CD14-positive monocyte (primary cell): ENCODE data around the gene PLCB1. TPM values are rescaled to one million over a fixed set of nuclear protein-coding genes. Genes with fewer than 3 reads are reported as not detected.

ENCODE experiments used
- DNase-seq, 3 donors: peaks; one replicate each; pipeline ENCODE4 v3.0.0-alpha.2; 2011 to 2022
- H2AFZ ChIP-seq: 2 replicates; pipeline ENCODE4 v1.6.0; 2012; ENCODE audit warnings: mild to moderate bottlenecking, low read depth, low read length, inconsistent platforms; ENCODE audit not compliant: insufficient read depth, poor library complexity, severe bottlenecking
- H3K27ac ChIP-seq, 2 donors: 1 replicate in 1 of 2; 2 replicates in 1 of 2; pipeline ENCODE4 v1.5.1; 2012 to 2013; ENCODE audit warnings: low read length in 2 of 2, control low read depth in 1 of 2, inconsistent platforms in 1 of 2, low read depth in 1 of 2, mild to moderate bottlenecking in 1 of 2
- H3K27me3 ChIP-seq, 2 donors: one replicate each; pipeline versions ENCODE4 v1.6.0 to v1.6.1; 2011 to 2013; ENCODE audit warnings: low read length in 2 of 2; ENCODE audit not compliant: control insufficient read depth in 2 of 2, insufficient read depth in 2 of 2
- H3K36me3 ChIP-seq, 2 donors: replicated peaks in 1 of 2; 1 replicate in 1 of 2; 2 replicates in 1 of 2; pipeline versions ENCODE4 v1.5.1 to v1.6.1; 2012 to 2013; ENCODE audit warnings: low read length in 2 of 2, control low read depth in 1 of 2, inconsistent platforms in 1 of 2, mild to moderate bottlenecking in 1 of 2; ENCODE audit not compliant: insufficient read depth in 2 of 2, control insufficient read depth in 1 of 2
- H3K4me1 ChIP-seq, 2 donors: 1 replicate in 1 of 2; 2 replicates in 1 of 2; pipeline versions ENCODE4 v1.5.1 to v1.6.1; 2012 to 2013; ENCODE audit warnings: low read length in 2 of 2, control low read depth in 1 of 2, inconsistent platforms in 1 of 2, mild to moderate bottlenecking in 1 of 2, moderate library complexity in 1 of 2; ENCODE audit not compliant: insufficient read depth in 2 of 2, control insufficient read depth in 1 of 2
- H3K4me2 ChIP-seq: replicated peaks from 2 replicates; pipeline ENCODE3; 2012; ENCODE audit warnings: low read length, moderate library complexity, mild to moderate bottlenecking; ENCODE audit not compliant: poor library complexity, severe bottlenecking; ENCODE audit errors: extremely low read depth
- H3K4me3 ChIP-seq, 3 experiments: fragments of 200-600 bp in 1 of 3; sonication (generic) in 1 of 3; replicated peaks in 1 of 3; 1 replicate in 2 of 3; 2 replicates in 1 of 3; pipeline ENCODE4 v1.5.1; 2011 to 2013; ENCODE audit warnings: low read length in 3 of 3, mild to moderate bottlenecking in 3 of 3, control low read depth in 2 of 3, low read depth in 2 of 3, inconsistent platforms in 1 of 3, moderate library complexity in 1 of 3
- H3K79me2 ChIP-seq: 2 replicates; pipeline ENCODE4 v1.6.0; 2012; ENCODE audit warnings: mild to moderate bottlenecking, control low read depth, inconsistent platforms, low read length, moderate library complexity; ENCODE audit not compliant: insufficient read depth
- H3K9ac ChIP-seq: 2 replicates; pipeline ENCODE4 v1.6.0; 2017; ENCODE audit warnings: low read length, mild to moderate bottlenecking; ENCODE audit not compliant: insufficient read depth, poor library complexity, severe bottlenecking
- H3K9me3 ChIP-seq, 2 donors: replicated peaks in 1 of 2; 1 replicate in 1 of 2; 2 replicates in 1 of 2; pipeline versions ENCODE4 v1.5.1 to v1.6.1; 2012 to 2013; ENCODE audit warnings: low read length in 2 of 2, control low read depth in 1 of 2; ENCODE audit not compliant: control insufficient read depth in 1 of 2, insufficient read depth in 1 of 2
- H4K20me1 ChIP-seq: 2 replicates; pipeline ENCODE4 v1.6.0; 2012; ENCODE audit warnings: mild to moderate bottlenecking, low read length, control low read depth, moderate library complexity; ENCODE audit not compliant: insufficient read depth
- H3K27ac Mint-ChIP-seq, 7 donors: one replicate each; pipeline ENCODE4 v1.8.0; 2020; ENCODE audit warnings: mild to moderate bottlenecking in 7 of 7, mixed read lengths in 7 of 7, moderate library complexity in 6 of 7, inconsistent platforms in 2 of 7
- H3K27me3 Mint-ChIP-seq, 3 donors: one replicate each; pipeline ENCODE4 v1.8.0; 2021 to 2022; ENCODE audit warnings: low read depth in 3 of 3, mild to moderate bottlenecking in 3 of 3, mixed read lengths in 3 of 3, moderate library complexity in 3 of 3, inconsistent platforms in 1 of 3
- H3K36me3 Mint-ChIP-seq, 2 donors: one replicate each; pipeline ENCODE4 v1.8.0; 2020; ENCODE audit warnings: mixed read lengths in 2 of 2, inconsistent platforms in 1 of 2, mild to moderate bottlenecking in 1 of 2
- H3K4me1 Mint-ChIP-seq: one replicate; pipeline ENCODE4 v1.8.0; 2020; ENCODE audit warnings: mild to moderate bottlenecking, mixed read lengths
- H3K4me3 Mint-ChIP-seq, 2 donors: one replicate each; pipeline ENCODE4 v1.8.0; 2020; ENCODE audit warnings: mild to moderate bottlenecking in 2 of 2, mixed read lengths in 2 of 2, moderate library complexity in 1 of 2
- H3K9me3 Mint-ChIP-seq, 7 donors: one replicate each; pipeline ENCODE4 v1.8.0; 2020 to 2022; ENCODE audit warnings: mixed read lengths in 7 of 7, mild to moderate bottlenecking in 6 of 7, moderate library complexity in 6 of 7, inconsistent platforms in 2 of 7
- WGBS: methylation state at CpG from one replicate; pipeline ENCODE4 v1.1.5; 2013; ENCODE audit warnings: missing lambda C conversion rate; ENCODE audit not compliant: insufficient coverage; 5-methylcytosine and 5-hydroxymethylcytosine counted together
- intact Hi-C, 2 donors: fragments of 100-400 bp; cut with micrococcal nuclease; formaldehyde crosslinking; loops; one replicate each; pipeline versions ENCODE4 v1.15.0 to v1.15.1; 2023
- polyA plus RNA-seq, 3 donors: library from polyadenylated mRNA; depleted of rRNA in 1 of 3; unstranded in 2 of 3; stranded (reverse) in 1 of 3; fragments of 300-500 nt in 2 of 3; fragments of >200 nt in 1 of 3; fragmentation: Illumina TruSeq in 2 of 3; gene quantifications; 1 replicate in 2 of 3; 2 replicates in 1 of 3; pipeline ENCODE4 v1.2.3, GENCODE V29; 2012 to 2021
- TF ChIP-seq, protein P1 (sequence below): fragments of 200-600 bp; IDR thresholded peaks from one replicate; pipeline ENCODE4 v1.8.0; 2022; ENCODE audit warnings: antibody characterized with exemption, mild to moderate bottlenecking

The PLCB1 gene
- polyA plus RNA-seq, 3 donors, result 8.6 to 16.4 (median 13.2) TPM

DNA sequence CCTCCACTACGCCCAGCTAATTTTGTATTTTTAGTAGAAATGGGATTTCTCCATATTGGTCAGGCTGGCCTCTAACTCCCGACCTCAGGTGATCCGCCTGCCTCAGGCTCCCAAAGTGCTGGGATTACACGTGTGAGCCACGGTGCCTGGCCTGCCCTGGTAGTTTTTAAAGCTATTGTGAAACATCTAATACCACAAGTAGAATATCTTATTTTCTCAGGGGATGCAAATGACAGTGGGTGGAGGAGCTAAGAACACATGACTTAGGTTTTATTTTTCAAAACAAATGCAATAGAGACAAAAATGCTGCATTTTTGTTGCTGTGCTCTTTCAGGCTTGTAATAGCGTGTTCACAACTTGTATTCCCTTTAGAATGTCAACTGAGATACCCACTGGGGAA lies 671.9 kb downstream of the PLCB1 start:
- peaks cover 14 to 19% of the 10 kb centered on the region in 2 donors for H3K36me3 Mint-ChIP-seq
- TF ChIP-seq, protein P1, sequence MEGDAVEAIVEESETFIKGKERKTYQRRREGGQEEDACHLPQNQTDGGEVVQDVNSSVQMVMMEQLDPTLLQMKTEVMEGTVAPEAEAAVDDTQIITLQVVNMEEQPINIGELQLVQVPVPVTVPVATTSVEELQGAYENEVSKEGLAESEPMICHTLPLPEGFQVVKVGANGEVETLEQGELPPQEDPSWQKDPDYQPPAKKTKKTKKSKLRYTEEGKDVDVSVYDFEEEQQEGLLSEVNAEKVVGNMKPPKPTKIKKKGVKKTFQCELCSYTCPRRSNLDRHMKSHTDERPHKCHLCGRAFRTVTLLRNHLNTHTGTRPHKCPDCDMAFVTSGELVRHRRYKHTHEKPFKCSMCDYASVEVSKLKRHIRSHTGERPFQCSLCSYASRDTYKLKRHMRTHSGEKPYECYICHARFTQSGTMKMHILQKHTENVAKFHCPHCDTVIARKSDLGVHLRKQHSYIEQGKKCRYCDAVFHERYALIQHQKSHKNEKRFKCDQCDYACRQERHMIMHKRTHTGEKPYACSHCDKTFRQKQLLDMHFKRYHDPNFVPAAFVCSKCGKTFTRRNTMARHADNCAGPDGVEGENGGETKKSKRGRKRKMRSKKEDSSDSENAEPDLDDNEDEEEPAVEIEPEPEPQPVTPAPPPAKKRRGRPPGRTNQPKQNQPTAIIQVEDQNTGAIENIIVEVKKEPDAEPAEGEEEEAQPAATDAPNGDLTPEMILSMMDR, result no peak
- H3K4me1 Mint-ChIP-seq, result peaks cover 4% of the 10 kb centered on the region
- H3K27ac ChIP-seq, result no peak overlapping the region
- 100% methylated on average over 1 of the region's 6 CpGs for WGBS
- no peak overlapping the region for H3K4me3 ChIP-seq
- H3K4me3 Mint-ChIP-seq, result no peak overlapping the region
- peaks cover 0 to 3% of the 10 kb centered on the region in 2 donors for H3K36me3 ChIP-seq
- DNase-seq, result no peak
- H3K9me3 Mint-ChIP-seq, result peaks cover 0 to 2% (median 0%) of the 10 kb centered on the region in 7 donors
- intact Hi-C loops, result no loop called here
- no peaks in the 10 kb centered on the region for H3K27me3 ChIP-seq
- H3K27me3 Mint-ChIP-seq, result peaks cover 0 to 2% (median 0%) of the 10 kb centered on the region in 3 donors
- no peaks in the 10 kb centered on the region for H4K20me1 ChIP-seq
- no peak overlapping the region for H2AFZ ChIP-seq
- H3K9me3 ChIP-seq, result no peaks in the 10 kb centered on the region
- H3K27ac Mint-ChIP-seq, result peak overlapping the region in 1 of 7 donors; percentile 45
- no peaks in the 10 kb centered on the region for H3K4me1 ChIP-seq
- no peak overlapping the region for H3K4me2 ChIP-seq
- no peaks in the 10 kb centered on the region for H3K79me2 ChIP-seq
- H3K9ac ChIP-seq, result no peak overlapping the region

DNA sequence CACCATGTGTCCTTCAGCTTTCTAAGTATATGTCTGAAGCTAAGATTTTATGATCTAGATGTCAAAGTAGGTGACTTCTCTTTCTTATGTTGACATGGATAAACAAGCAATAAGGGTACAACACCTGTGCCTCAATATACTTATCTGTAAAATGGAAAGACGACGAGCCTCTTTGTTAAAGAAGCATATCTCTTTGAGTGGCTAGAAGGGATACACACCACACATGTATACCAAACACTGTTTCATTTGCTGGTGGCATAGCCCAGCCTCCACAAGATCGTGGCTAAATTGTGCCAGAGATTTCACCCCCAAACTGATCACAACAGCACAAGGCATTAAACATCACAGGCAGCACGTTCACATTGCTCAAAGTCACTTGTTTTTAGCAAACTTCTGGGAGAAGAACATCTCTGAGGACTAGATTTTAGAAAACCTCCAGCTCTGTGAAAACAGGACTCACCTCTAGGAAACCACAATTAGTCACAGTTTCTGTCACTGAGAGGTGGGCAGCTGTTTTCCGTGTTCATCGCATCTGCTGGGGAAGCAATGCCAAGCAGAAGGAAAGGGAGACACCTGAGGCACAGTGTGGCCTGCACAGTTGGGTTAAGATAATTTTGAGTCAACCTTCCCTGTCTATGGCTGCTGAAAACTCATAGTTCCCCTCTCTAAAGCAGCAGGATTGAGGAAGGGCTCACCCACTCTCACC lies 673.8 kb downstream of the PLCB1 start:
- H3K9ac ChIP-seq, result no peak overlapping the region
- H3K9me3 Mint-ChIP-seq, result peaks cover 0 to 2% (median 0%) of the 10 kb centered on the region in 7 donors
- TF ChIP-seq, protein P1, result no peak
- no peaks in the 10 kb centered on the region for H3K4me1 ChIP-seq
- H4K20me1 ChIP-seq, result no peaks in the 10 kb centered on the region
- H3K36me3 ChIP-seq, result peaks cover 0 to 3% of the 10 kb centered on the region in 2 donors
- H3K4me3 ChIP-seq, result no peak overlapping the region
- H3K27ac Mint-ChIP-seq, result peak overlapping the region in 1 of 7 donors; percentile 4
- H3K27ac ChIP-seq, result no peak overlapping the region
- DNase-seq, result no peak
- H2AFZ ChIP-seq, result no peak overlapping the region
- no peaks in the 10 kb centered on the region for H3K9me3 ChIP-seq
- peaks cover 16 to 22% of the 10 kb centered on the region in 2 donors for H3K36me3 Mint-ChIP-seq
- H3K4me2 ChIP-seq, result no peak overlapping the region
- H3K79me2 ChIP-seq, result no peaks in the 10 kb centered on the region
- H3K4me3 Mint-ChIP-seq, result no peak overlapping the region
- peaks cover 4% of the 10 kb centered on the region for H3K4me1 Mint-ChIP-seq
- no peaks in the 10 kb centered on the region for H3K27me3 ChIP-seq
- intact Hi-C loops, result no loop called here
- 83% methylated on average over 1 of the region's 6 CpGs for WGBS
- H3K27me3 Mint-ChIP-seq, result peaks cover 0 to 2% (median 0%) of the 10 kb centered on the region in 3 donors
